Large intestine (tissue), 12 donors: Measurements from ENCODE around the gene ANGPT4. TPM values are rescaled to one million over a fixed set of nuclear protein-coding genes. Genes with fewer than 3 reads are reported as not detected.

Experiments used
- DNase-seq, 2 donors: peaks; one replicate each; pipeline versions ENCODE4 v3.0.0 to v3.0.0-alpha.2; 2013
- H3K27ac ChIP-seq: one replicate; pipeline ENCODE4 v1.5.1; 2013; ENCODE audit warnings: low read length
- H3K27me3 ChIP-seq: 2 replicates; pipeline ENCODE4 v1.6.1; 2013; ENCODE audit warnings: low read length; ENCODE audit not compliant: control insufficient read depth, insufficient read depth
- H3K36me3 ChIP-seq: 2 replicates; pipeline ENCODE4 v1.6.1; 2013; ENCODE audit warnings: low read length; ENCODE audit not compliant: control insufficient read depth, insufficient read depth
- H3K4me1 ChIP-seq: one replicate; pipeline ENCODE4 v1.6.1; 2013; ENCODE audit warnings: low read length; ENCODE audit not compliant: control insufficient read depth, insufficient read depth
- H3K4me3 ChIP-seq: one replicate; pipeline ENCODE4 v1.5.1; 2013; ENCODE audit warnings: low read length
- H3K9me3 ChIP-seq: one replicate; pipeline ENCODE4 v1.6.1; 2013; ENCODE audit warnings: mild to moderate bottlenecking, low read depth, low read length, moderate library complexity; ENCODE audit not compliant: control insufficient read depth
- WGBS: methylation state at CpG from one replicate; pipeline ENCODE4 v1.1.5; 2013; ENCODE audit warnings: low lambda C conversion rate; ENCODE audit not compliant: insufficient coverage; 5-methylcytosine and 5-hydroxymethylcytosine counted together
- long read RNA-seq, 11 donors: transcript quantifications; one replicate each; lab custom pipeline, GENCODE V29; 2026
- polyA plus RNA-seq: library from polyadenylated mRNA; unstranded; fragments of 120-200 nt; gene quantifications from one replicate; pipeline ENCODE4 v1.2.1, GENCODE V29; 2013

ANGPT4 gene
- polyA plus RNA-seq: 0.03 TPM
- long read RNA-seq, donor 1: 0 reads
- long read RNA-seq, donor 2: 0 reads
- long read RNA-seq, donor 3: 0 reads
- long read RNA-seq, donor 4: 0 reads
- long read RNA-seq, donor 5: 0 reads
- long read RNA-seq, donor 6: 0 reads
- long read RNA-seq, donor 7: 0 reads
- long read RNA-seq, donor 8: 0 reads
- long read RNA-seq, donor 9: 0 reads
- long read RNA-seq, donor 10: 0 reads
- long read RNA-seq, donor 11: 0 reads

GRCh38 chr20:916125-916799, at the start of gene ANGPT4:
Gene ANGPT4, minus strand, starts transcription at chr20:916334. Its CDS starts 120 bp downstream, at chr20:916214.
- no peak for DNase-seq
- WGBS: no CpG with 5 or more reads among the region's 18 CpGs
- no peaks in the 10 kb centered on the region for H3K9me3 ChIP-seq
- peaks cover 29% of the 10 kb centered on the region for H3K27me3 ChIP-seq
- no peaks in the 10 kb centered on the region for H3K36me3 ChIP-seq
- H3K27ac ChIP-seq: no peak within 1 kb of the TSS
- no peaks in the 10 kb centered on the region for H3K4me1 ChIP-seq
- no peak within 1 kb of the TSS for H3K4me3 ChIP-seq

- Histone ChIP-seq H3K36me3 (no peaks in the 10 kb centered on the region), H3K4me1 (no peaks in the 10 kb centered on the region), H3K27me3 (peaks cover 16% of the 10 kb centered on the region), H3K9me3 (no peaks in the 10 kb centered on the region), H3K27ac (no peak overlapping the region), H3K4me3 (no peak overlapping the region)
- WGBS: no CpG with 5 or more reads among the region's 10 CpGs
- no peak for DNase-seq
Observed at GRCh38 chr20:963795-964194, 47.7 kb upstream of the ANGPT4 start.

GRCh38 chr20:962683-963082, 46.5 kb upstream of the ANGPT4 start:
- DNase-seq: no peak
- Histone ChIP-seq H3K4me3 (no peak overlapping the region), H3K27me3 (peaks cover 18% of the 10 kb centered on the region), H3K9me3 (no peaks in the 10 kb centered on the region), H3K36me3 (no peaks in the 10 kb centered on the region), H3K27ac (no peak overlapping the region), H3K4me1 (no peaks in the 10 kb centered on the region)
- no CpG with 5 or more reads among the region's 8 CpGs for WGBS

- DNase-seq: no peak
- H3K27me3 ChIP-seq: peaks cover 15% of the 10 kb centered on the region
- H3K27ac ChIP-seq: no peak overlapping the region
- no peaks in the 10 kb centered on the region for H3K9me3 ChIP-seq
- no peaks in the 10 kb centered on the region for H3K36me3 ChIP-seq
- WGBS: no CpG with 5 or more reads among the region's 3 CpGs
- H3K4me3 ChIP-seq: no peak overlapping the region
- H3K4me1 ChIP-seq: no peaks in the 10 kb centered on the region
Observed at GRCh38 chr20:962223-962622, 46.1 kb upstream of the ANGPT4 start.

- Histone ChIP-seq H3K27ac (no peak overlapping the region), H3K4me3 (no peak overlapping the region), H3K9me3 (no peaks in the 10 kb centered on the region), H3K36me3 (no peaks in the 10 kb centered on the region), H3K27me3 (peaks cover 11% of the 10 kb centered on the region), H3K4me1 (no peaks in the 10 kb centered on the region)
- 33% methylated on average over 1 of the region's 2 CpGs for WGBS
- DNase-seq: no peak
Observed at GRCh38 chr20:961768-962167, 45.6 kb upstream of the ANGPT4 start.

- Histone ChIP-seq H3K27me3 (peaks cover 22% of the 10 kb centered on the region), H3K4me1 (no peaks in the 10 kb centered on the region)
- DNase-seq: no peak
Observed at GRCh38 chr20:959996-960615, 44.0 kb upstream of the ANGPT4 start.

GRCh38 chr20:958936-959815, 43.0 kb upstream of the ANGPT4 start:
- Histone ChIP-seq H3K4me3 (no peak overlapping the region), H3K36me3 (no peaks in the 10 kb centered on the region), H3K4me1 (no peaks in the 10 kb centered on the region), H3K27ac (no peak overlapping the region), H3K9me3 (no peaks in the 10 kb centered on the region), H3K27me3 (peaks cover 26% of the 10 kb centered on the region)
- WGBS: no CpG with 5 or more reads among the region's 19 CpGs
- no peak for DNase-seq

More at GRCh38 chr20:959996-960615, 44.0 kb upstream of the ANGPT4 start:
- WGBS: 60% methylated on average over 1 of the region's 16 CpGs
- H3K36me3 ChIP-seq: no peaks in the 10 kb centered on the region
- no peak overlapping the region for H3K27ac ChIP-seq
- H3K9me3 ChIP-seq: no peaks in the 10 kb centered on the region
- H3K4me3 ChIP-seq: no peak overlapping the region

- H3K4me1 ChIP-seq: no peaks in the 10 kb centered on the region
- DNase-seq: no peak
- no CpG with 5 or more reads among the region's 1 CpG for WGBS
- peaks cover 27% of the 10 kb centered on the region for H3K27me3 ChIP-seq
- H3K9me3 ChIP-seq: no peaks in the 10 kb centered on the region
- no peak overlapping the region for H3K4me3 ChIP-seq
- H3K27ac ChIP-seq: no peak overlapping the region
- no peaks in the 10 kb centered on the region for H3K36me3 ChIP-seq
Observed at GRCh38 chr20:957544-957943, 41.4 kb upstream of the ANGPT4 start.

- no peak overlapping the region for H3K4me3 ChIP-seq
- no peak overlapping the region for H3K27ac ChIP-seq
- H3K9me3 ChIP-seq: no peaks in the 10 kb centered on the region
- no peaks in the 10 kb centered on the region for H3K4me1 ChIP-seq
- peak; percentile 40 to 43 for DNase-seq
- 80% methylated on average over 1 of the region's 13 CpGs for WGBS
- no peaks in the 10 kb centered on the region for H3K36me3 ChIP-seq
- H3K27me3 ChIP-seq: peaks cover 30% of the 10 kb centered on the region
Observed at GRCh38 chr20:956330-956951, 40.3 kb upstream of the ANGPT4 start.

- H3K9me3 ChIP-seq: no peaks in the 10 kb centered on the region
- H3K4me1 ChIP-seq: no peaks in the 10 kb centered on the region
- 100% methylated on average over 1 of the region's 7 CpGs for WGBS
- H3K36me3 ChIP-seq: no peaks in the 10 kb centered on the region
- H3K27ac ChIP-seq: no peak overlapping the region
- DNase-seq: no peak
- H3K4me3 ChIP-seq: no peak overlapping the region
- H3K27me3 ChIP-seq: peaks cover 29% of the 10 kb centered on the region
Observed at GRCh38 chr20:955656-956055, 39.5 kb upstream of the ANGPT4 start.
